Measurements from ENCODE around the gene SUSD1. TPM values are rescaled to one million over a fixed set of nuclear protein-coding genes. Genes with fewer than 3 reads are reported as not detected.
A peak's percentile ranks its signal among the peaks of the same experiment; 100 is the strongest.

Gene SUSD1
- total RNA-seq, 4 donors from 2014 or later = 5.9 to 10.0 (median 7.4) TPM

DNA sequence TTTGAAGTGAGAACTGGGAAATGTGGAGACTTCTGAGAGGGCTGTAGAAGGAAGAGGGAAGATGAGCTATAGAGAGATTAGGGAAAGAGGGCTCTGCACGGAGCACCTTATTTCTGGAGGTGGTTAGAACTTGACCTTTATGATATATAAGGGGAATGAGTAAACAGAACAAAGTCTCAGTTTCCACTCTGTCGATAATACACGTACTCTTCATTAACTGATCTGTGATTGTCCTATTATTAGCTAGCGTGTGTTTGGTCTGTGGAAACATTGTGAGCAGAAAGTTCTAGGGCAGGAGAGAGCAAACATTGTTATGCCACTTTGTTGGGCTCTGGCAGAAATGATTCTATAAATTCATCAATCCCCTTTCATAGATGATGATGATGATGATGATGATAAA lies 159.9 kb downstream of the SUSD1 start:
- 88 to 93% methylated on average over 4 of the region's 4 CpGs for whole genome bisulfite sequencing, 2 donors (ENCODE audit: low coverage in 1 of 2)
- Histone ChIP-seq H3K4me3 (no peak overlapping the region), H3K36me3 (no peaks in the 10 kb centered on the region), H3K27ac (no peak overlapping the region), H3K4me1 (peaks cover 11 to 30% (median 17%) of the 10 kb centered on the region in 3 donors), H3K9me3 (no peaks in the 10 kb centered on the region), H3K27me3 (no peaks in the 10 kb centered on the region)
- no peak for TF ChIP-seq CTCF (IDR thresholded peaks at IDR 0.05)
- no peak for TF ChIP-seq POLR2A (IDR thresholded peaks at IDR 0.05)
- TF ChIP-seq POLR2AphosphoS5 (IDR thresholded peaks at IDR 0.05) = no peak
- no peak for TF ChIP-seq EP300 (IDR thresholded peaks at IDR 0.05)
- ATAC-seq = no peak

DNA sequence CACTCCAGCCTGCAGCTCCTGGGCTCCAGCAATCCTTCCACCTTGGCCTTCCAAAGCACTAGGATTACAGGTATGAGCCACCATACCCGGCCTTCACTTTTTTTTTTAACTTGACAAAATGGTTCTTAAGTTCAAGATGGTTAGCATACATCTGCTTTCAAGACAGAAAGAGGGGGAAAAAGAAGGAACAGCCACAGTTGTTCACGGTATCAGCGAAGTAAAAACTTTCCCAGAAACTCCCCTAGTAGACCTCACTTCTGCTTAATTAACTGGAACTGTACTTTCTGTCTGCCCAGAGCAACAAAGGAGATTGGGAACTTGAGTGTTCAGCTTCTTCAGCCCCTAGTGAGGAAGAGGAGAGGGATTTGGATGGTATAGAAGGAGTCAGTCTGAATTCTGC lies 161.8 kb downstream of the SUSD1 start:
- TF ChIP-seq POLR2A (IDR thresholded peaks at IDR 0.05) = no peak
- TF ChIP-seq POLR2AphosphoS5 (IDR thresholded peaks at IDR 0.05) = no peak
- no peak for TF ChIP-seq CTCF (IDR thresholded peaks at IDR 0.05)
- no peak for TF ChIP-seq EP300 (IDR thresholded peaks at IDR 0.05)
- Histone ChIP-seq H3K27ac (peak overlapping the region; percentile 55 to 90 (median 84)), H3K4me3 (no peak overlapping the region), H3K27me3 (no peaks in the 10 kb centered on the region), H3K9me3 (no peaks in the 10 kb centered on the region), H3K36me3 (no peaks in the 10 kb centered on the region), H3K4me1 (peaks cover 11 to 29% (median 17%) of the 10 kb centered on the region in 3 donors)
- no peak for ATAC-seq
- WGBS, 2 donors (ENCODE audit: low coverage in 1 of 2) = 88% methylated on average over 2 of the region's 3 CpGs; no CpG with 5 or more reads in 1 of the 2 donors

DNA sequence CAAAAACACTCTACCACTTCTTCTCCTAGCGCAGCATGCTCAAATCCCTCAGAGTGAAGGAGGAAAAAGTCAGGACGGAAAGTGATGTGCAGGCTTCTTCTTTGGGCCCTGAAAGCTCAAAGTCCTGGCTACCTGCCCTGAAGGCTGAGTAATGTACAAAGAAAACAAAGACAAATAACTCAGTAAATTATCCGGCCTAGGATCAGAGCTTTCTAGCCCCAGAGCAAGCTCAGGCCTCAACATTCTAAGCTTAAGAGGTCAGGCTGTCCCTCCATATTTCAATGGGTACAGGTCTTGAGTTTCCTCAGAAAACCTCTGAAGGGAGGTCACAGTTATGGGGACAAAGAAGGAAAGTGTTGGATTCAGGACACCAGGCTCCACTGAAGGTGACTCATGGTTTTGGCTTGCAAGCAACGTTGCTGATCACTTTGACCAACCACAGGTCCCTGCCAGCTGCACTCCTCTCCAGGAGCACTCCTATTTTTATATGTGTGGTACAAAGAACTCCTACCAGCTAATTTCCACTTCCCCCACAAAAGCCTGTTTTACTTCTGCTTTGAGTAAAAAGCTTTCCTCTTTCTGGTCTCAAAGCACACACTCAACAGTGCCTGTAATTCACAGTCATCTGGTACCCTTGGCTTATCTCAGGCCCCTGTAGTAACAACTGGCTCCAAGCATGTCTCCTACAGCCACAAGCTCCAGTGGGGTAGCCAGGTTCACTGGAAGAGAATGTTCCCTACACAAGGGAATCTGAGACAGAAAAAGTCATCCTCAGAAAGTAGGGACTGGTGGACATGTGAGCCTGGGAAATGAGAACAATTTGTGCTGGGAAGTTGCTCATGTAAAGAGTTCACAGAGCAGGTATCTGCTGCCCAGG lies 162.8 kb downstream of the SUSD1 start:
- 0 to 4% methylated on average over 2 to 3 of the region's 4 CpGs for WGBS, 2 donors (ENCODE audit: low coverage in 1 of 2)
- no peaks in the 10 kb centered on the region for H3K9me3 ChIP-seq

DNA sequence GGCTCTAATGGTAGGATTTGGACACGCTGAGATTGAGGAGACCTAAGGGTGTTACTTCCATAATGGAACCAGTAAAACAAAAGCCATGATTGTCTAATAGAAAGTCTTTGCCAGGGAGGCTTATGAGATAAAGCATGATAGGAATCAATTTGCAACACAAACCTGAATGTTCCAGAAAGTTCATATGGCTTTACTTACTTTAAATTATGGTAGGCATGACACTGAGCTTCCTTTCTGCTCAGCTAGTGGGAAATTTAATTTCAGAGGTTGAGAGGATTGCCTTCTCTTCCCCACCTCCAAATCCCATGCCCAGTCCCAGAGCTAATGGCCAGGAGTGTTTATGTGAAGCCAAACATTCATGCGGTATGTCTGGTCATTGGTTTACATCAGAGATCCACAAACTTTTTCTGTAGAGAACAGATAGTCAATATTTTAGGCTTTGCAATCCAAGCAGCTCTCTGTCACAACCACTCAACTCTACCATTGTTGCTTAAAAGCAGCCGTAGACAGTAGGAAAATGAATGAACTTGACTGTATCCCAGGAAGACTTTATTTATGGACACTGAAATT lies 164.0 kb downstream of the SUSD1 start:
- 82 to 84% methylated on average over 3 of the region's 3 CpGs for WGBS, 2 donors (ENCODE audit: low coverage in 1 of 2)
- no peak for ATAC-seq
- no peak for TF ChIP-seq POLR2A (IDR thresholded peaks at IDR 0.05)
- no peak for TF ChIP-seq EP300 (IDR thresholded peaks at IDR 0.05)
- no peak for TF ChIP-seq POLR2AphosphoS5 (IDR thresholded peaks at IDR 0.05)
- no peak for TF ChIP-seq CTCF (IDR thresholded peaks at IDR 0.05)
- Histone ChIP-seq H3K27me3 (no peaks in the 10 kb centered on the region), H3K36me3 (no peaks in the 10 kb centered on the region), H3K9me3 (no peaks in the 10 kb centered on the region), H3K4me3 (no peak overlapping the region), H3K4me1 (peaks cover 11 to 29% (median 17%) of the 10 kb centered on the region in 3 donors), H3K27ac (peak overlapping the region in 3 of 4 donors; percentile 77 to 85 (median 82))

More for the DNA sequence above, 162.8 kb downstream of the SUSD1 start:
- Histone ChIP-seq H3K27me3 (no peaks in the 10 kb centered on the region), H3K36me3 (no peaks in the 10 kb centered on the region), H3K4me1 (peaks cover 11 to 29% (median 17%) of the 10 kb centered on the region in 3 donors), H3K4me3 (no peak overlapping the region), H3K27ac (peak overlapping the region; percentile 77 to 90 (median 84))
- ATAC-seq = peak; percentile 92
- peak; percentile 14 for TF ChIP-seq POLR2AphosphoS5 (IDR thresholded peaks at IDR 0.05)
- TF ChIP-seq EP300 (IDR thresholded peaks at IDR 0.05) = no peak
- no peak for TF ChIP-seq POLR2A (IDR thresholded peaks at IDR 0.05)

DNA sequence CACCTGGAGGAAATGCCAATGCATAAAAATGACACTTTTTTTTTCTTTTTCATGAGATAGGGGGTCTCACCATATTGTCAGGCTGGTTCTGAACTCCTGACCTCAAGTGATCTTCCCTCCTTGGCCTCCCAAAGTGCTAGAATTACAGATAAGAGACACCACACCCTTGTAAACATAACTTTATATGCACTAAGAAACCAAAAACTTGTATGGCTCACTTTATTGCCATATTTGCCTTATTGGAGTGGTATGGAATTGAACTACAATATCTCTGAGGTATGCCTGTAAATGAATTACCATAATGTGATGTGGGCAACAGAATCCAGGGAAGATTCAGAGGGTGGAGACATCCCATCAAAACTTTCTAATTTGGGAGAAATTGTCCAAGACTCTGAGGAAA lies 164.6 kb downstream of the SUSD1 start:
- Histone ChIP-seq H3K27ac (no peak overlapping the region), H3K4me3 (no peak overlapping the region), H3K4me1 (peaks cover 11 to 29% (median 17%) of the 10 kb centered on the region in 3 donors), H3K36me3 (no peaks in the 10 kb centered on the region), H3K9me3 (no peaks in the 10 kb centered on the region), H3K27me3 (no peaks in the 10 kb centered on the region)
- TF ChIP-seq POLR2A (IDR thresholded peaks at IDR 0.05) = no peak
- no peak for ATAC-seq
